H1 (cell line): Measurements from ENCODE around the gene KLHL14. TPM values are rescaled to one million over a fixed set of nuclear protein-coding genes. Genes with fewer than 3 reads are reported as not detected.

Experiments
- CTCF ChIA-PET: fragments of 300-600 bp; sonication (Branson Sonifier 250); formaldehyde crosslinking; loops from one replicate; lab custom pipeline; 2021; ENCODE audit not compliant: partially characterized antibody; lab: Charles Lee
- POLR2A ChIA-PET: fragments of 300-600 bp; sonication (Branson Sonifier 250); formaldehyde crosslinking; loops from one replicate; lab custom pipeline; 2021; ENCODE audit warnings: inconsistent platforms; ENCODE audit not compliant: partially characterized antibody; lab: Charles Lee
- DNase-seq, 2 experiments: peaks; one replicate each; pipeline versions ENCODE4 v3.0.0 to v3.0.0-alpha.2; 2010 to 2022; ENCODE audit warnings: low spot score in 2 of 2, low read depth in 1 of 2, mixed read lengths in 1 of 2
- FAIRE-seq: peaks from 2 replicates; lab custom pipeline; 2011; peaks lifted over from hg19 to GRCh38; lab: Jason Lieb, UNC
- H2AFZ ChIP-seq: 2 replicates; pipeline ENCODE4 v1.8.1; 2012; ENCODE audit warnings: low read length, inconsistent platforms
- H2AK5ac ChIP-seq: 2 replicates; pipeline ENCODE4 v1.6.1; 2013; ENCODE audit warnings: low read depth, low read length
- H2BK120ac ChIP-seq: replicated peaks from 2 replicates; pipeline ENCODE3; 2013; ENCODE audit warnings: low read depth, low read length, inconsistent platforms
- H2BK12ac ChIP-seq: 2 replicates; pipeline ENCODE4 v1.6.1; 2013; ENCODE audit warnings: low read depth, low read length
- H2BK15ac ChIP-seq: 2 replicates; pipeline ENCODE4 v1.6.1; 2013; ENCODE audit warnings: low read length
- H2BK20ac ChIP-seq: 2 replicates; pipeline ENCODE4 v1.6.1; 2013; ENCODE audit warnings: low read length
- H2BK5ac ChIP-seq: 2 replicates; pipeline ENCODE4 v1.6.1; 2013; ENCODE audit warnings: low read depth, low read length
- H3K14ac ChIP-seq: 2 replicates; pipeline ENCODE4 v1.6.1; 2013; ENCODE audit warnings: inconsistent platforms; ENCODE audit not compliant: insufficient read length
- H3K18ac ChIP-seq: 2 replicates; pipeline ENCODE4 v1.6.1; 2013; ENCODE audit warnings: low read length; ENCODE audit errors: extremely low read depth
- H3K23ac ChIP-seq: 2 replicates; pipeline ENCODE4 v1.6.1; 2013; ENCODE audit warnings: inconsistent platforms; ENCODE audit not compliant: insufficient read length
- H3K23me2 ChIP-seq: 2 replicates; pipeline ENCODE4 v1.6.1; 2013; ENCODE audit warnings: low read depth, low read length
- H3K27ac ChIP-seq: 2 replicates; pipeline ENCODE4 v1.6.1; 2011; ENCODE audit warnings: low read depth, low read length, inconsistent platforms
- H3K27me3 ChIP-seq, 4 experiments: replicated peaks in 1 of 4; 1 replicate in 1 of 4; 2 replicates in 3 of 4; pipeline versions ENCODE4 v1.6.1 to v1.8.1; 2011 to 2013; ENCODE audit warnings: low read length in 3 of 4, mild to moderate bottlenecking in 3 of 4, inconsistent platforms in 2 of 4, mixed read lengths in 2 of 4, moderate library complexity in 1 of 4; ENCODE audit not compliant: control insufficient read depth in 3 of 4, insufficient read depth in 3 of 4; ENCODE audit errors: extremely low read depth in 1 of 4
- H3K36me3 ChIP-seq, 4 experiments: 2 replicates each; pipeline versions ENCODE4 v1.6.1 to v1.8.1; 2011 to 2013; ENCODE audit warnings: mild to moderate bottlenecking in 4 of 4, low read length in 3 of 4, moderate library complexity in 2 of 4, control low read depth in 1 of 4, inconsistent platforms in 1 of 4; ENCODE audit not compliant: insufficient read depth in 4 of 4, control insufficient read depth in 2 of 4
- H3K4ac ChIP-seq: replicated peaks from 2 replicates; pipeline ENCODE3; 2013; ENCODE audit warnings: low read length, low read depth, mixed read lengths, inconsistent platforms; ENCODE audit not compliant: insufficient read length
- H3K4me1 ChIP-seq, 4 experiments: replicated peaks in 1 of 4; 1 replicate in 1 of 4; 2 replicates in 3 of 4; pipeline versions ENCODE4 v1.6.1 to v1.8.1; 2011 to 2013; ENCODE audit warnings: low read length in 3 of 4, inconsistent platforms in 2 of 4, mixed read lengths in 1 of 4; ENCODE audit not compliant: insufficient read depth in 4 of 4, control insufficient read depth in 3 of 4
- H3K4me2 ChIP-seq, 2 experiments: 2 replicates each; pipeline versions ENCODE4 v1.6.1 to v1.8.1; 2011 to 2013; ENCODE audit warnings: low read depth in 2 of 2, low read length in 2 of 2, control low read depth in 1 of 2, inconsistent platforms in 1 of 2, mild to moderate bottlenecking in 1 of 2; ENCODE audit not compliant: insufficient read depth in 1 of 2
- H3K4me3 ChIP-seq, 4 experiments: fragments of 200-600, 300-600 bp in 1 of 4; sonication (generic), shearing (Covaris generic), sonication (Bioruptor Twin) in 1 of 4; 2 replicates each; pipeline versions ENCODE4 v1.5.1 to v1.8.1; 2011 to 2016; ENCODE audit warnings: low read length in 4 of 4, low read depth in 3 of 4, control low read depth in 2 of 4, inconsistent platforms in 2 of 4, mild to moderate bottlenecking in 2 of 4, mixed read lengths in 1 of 4, moderate library complexity in 1 of 4; ENCODE audit not compliant: insufficient read depth in 2 of 4; ENCODE audit errors: extremely low read depth in 1 of 4
- H3K56ac ChIP-seq: replicated peaks from 2 replicates; pipeline ENCODE3; 2013; ENCODE audit warnings: low read depth, mild to moderate bottlenecking, mixed read lengths, low read length, inconsistent platforms; ENCODE audit not compliant: insufficient read length
- H3K79me1 ChIP-seq: 2 replicates; pipeline ENCODE4 v1.6.1; 2013; ENCODE audit warnings: low read depth, low read length, control low read depth
- H3K79me2 ChIP-seq, 2 experiments: 2 replicates each; pipeline versions ENCODE4 v1.6.1 to v1.8.1; 2012 to 2013; ENCODE audit warnings: low read length in 2 of 2, mild to moderate bottlenecking in 2 of 2, inconsistent platforms in 1 of 2; ENCODE audit not compliant: insufficient read depth in 2 of 2, control insufficient read depth in 1 of 2
- H3K9ac ChIP-seq, 4 experiments: replicated peaks in 1 of 4; 1 replicate in 1 of 4; 2 replicates in 3 of 4; pipeline versions ENCODE4 v1.6.1 to v1.8.1; 2011 to 2013; ENCODE audit warnings: low read depth in 3 of 4, low read length in 3 of 4, control low read depth in 2 of 4, mild to moderate bottlenecking in 2 of 4, moderate library complexity in 2 of 4, inconsistent platforms in 1 of 4; ENCODE audit errors: extremely low read depth in 1 of 4
- H3K9me3 ChIP-seq, 2 experiments: 2 replicates each; pipeline versions ENCODE4 v1.6.1 to v1.8.1; 2012 to 2013; ENCODE audit warnings: mild to moderate bottlenecking in 2 of 2, moderate library complexity in 2 of 2, control low read depth in 1 of 2, inconsistent platforms in 1 of 2, low read depth in 1 of 2, low read length in 1 of 2, mixed read lengths in 1 of 2; ENCODE audit not compliant: insufficient read depth in 2 of 2
- H4K20me1 ChIP-seq, 2 experiments: replicated peaks in 1 of 2; 2 replicates each; pipeline versions ENCODE3 to v1.8.1; 2011 to 2013; ENCODE audit warnings: inconsistent platforms in 2 of 2, low read length in 2 of 2, mild to moderate bottlenecking in 1 of 2; ENCODE audit not compliant: insufficient read depth in 2 of 2, control insufficient read depth in 1 of 2
- H4K5ac ChIP-seq: 2 replicates; pipeline ENCODE4 v1.6.1; 2013; ENCODE audit warnings: low read length, low read depth, mixed read lengths, inconsistent platforms; ENCODE audit not compliant: insufficient read length
- H4K8ac ChIP-seq: 2 replicates; pipeline ENCODE4 v1.8.0; 2013; ENCODE audit warnings: mild to moderate bottlenecking, moderate library complexity, low read length, inconsistent platforms; ENCODE audit not compliant: insufficient read depth; ENCODE audit errors: extremely low read depth
- H4K91ac ChIP-seq: replicated peaks from 2 replicates; pipeline ENCODE3; 2013; ENCODE audit warnings: low read length, mixed read lengths, inconsistent platforms; ENCODE audit not compliant: insufficient read length
- CHD1 ChIP-seq: IDR thresholded peaks from 2 replicates; pipeline ENCODE4 v1.6.1; 2012; ENCODE audit warnings: low read depth, low read length, improper control_type of control experiment
- E2F6 ChIP-seq: IDR thresholded peaks from 2 replicates; pipeline ENCODE4 v1.6.1; 2012; ENCODE audit warnings: inconsistent platforms
- POLR2AphosphoS5 ChIP-seq: IDR thresholded peaks from 2 replicates; pipeline ENCODE4 v1.6.1; 2011; ENCODE audit warnings: low read depth, low read length
- RXRA ChIP-seq: IDR thresholded peaks from 2 replicates; pipeline ENCODE4 v1.6.1; 2011; ENCODE audit warnings: low read depth, mild to moderate bottlenecking, low read length, moderate library complexity; ENCODE audit not compliant: insufficient read depth
- TAF7 ChIP-seq: optimal IDR thresholded peaks from 2 replicates; pipeline ENCODE3; 2011; ENCODE audit warnings: low read depth, mild to moderate bottlenecking, inconsistent platforms, low read length, moderate library complexity, borderline replicate concordance
- WGBS, 2 experiments: shearing (Covaris generic) in 1 of 2; methylation state at CpG; one replicate each; pipeline versions ENCODE4 v1.1.6 to v1.1.7; 2013 to 2015; ENCODE audit warnings: low lambda C conversion rate in 2 of 2, mixed read lengths in 2 of 2, inconsistent platforms in 1 of 2, low coverage in 1 of 2, missing lambda C conversion rate in 1 of 2; ENCODE audit not compliant: insufficient replicate concordance in 2 of 2, insufficient coverage in 1 of 2, insufficient read length in 1 of 2; ENCODE audit errors: extremely low coverage in 1 of 2, missing lambda C conversion rate in 1 of 2; 5-methylcytosine and 5-hydroxymethylcytosine counted together
- polyA plus RNA-seq, 7 experiments: library from polyadenylated mRNA; depleted of rRNA in 3 of 7; stranded (reverse) in 5 of 7; unstranded in 2 of 7; fragments of >200 nt in 5 of 7; fragments of 200-250 nt in 2 of 7; gene quantifications; 1 replicate in 5 of 7; 2 replicates in 1 of 7; 4 replicates in 1 of 7; pipeline versions ENCODE4 v1.2.1 to v1.2.3, GENCODE V29; 2011 to 2013; ENCODE audit warnings: missing spikeins in 2 of 7, mixed read lengths in 2 of 7
- total RNA-seq: library from RNA; stranded (reverse); fragmentation: NEBNext Ultra II Directional; extraction: Animal tissue kit (Norgen Biotek cat#: 25700); gene quantifications from 2 replicates; pipeline ENCODE4 v1.2.1, GENCODE V29; 2021

The KLHL14 gene
- total and polyA plus RNA-seq, 2 of the 8 experiments (the other 6 are each of a cell fraction or from before 2014, with no cell fraction given): 1.1 to 1.2 TPM

- CTCF ChIA-PET: no interaction called here
- Histone ChIP-seq H2BK20ac (no peak overlapping the region), H4K5ac (no peak overlapping the region), H3K79me2 (no peaks in the 10 kb centered on the region), H3K4ac (no peak overlapping the region), H3K27ac (no peak overlapping the region), H3K14ac (no peak overlapping the region), H4K20me1 (no peaks in the 10 kb centered on the region), H3K18ac (no peak overlapping the region), H3K4me3 (no peak overlapping the region), H3K9me3 (no peaks in the 10 kb centered on the region), H3K4me2 (no peak overlapping the region), H3K23ac (no peak overlapping the region), H3K9ac (no peak overlapping the region), H4K91ac (no peak overlapping the region), H2BK15ac (no peak overlapping the region), H3K27me3 (peaks cover 2 to 10% (median 9%) of the 10 kb centered on the region in 4 experiments), H2BK5ac (no peak overlapping the region), H3K79me1 (no peaks in the 10 kb centered on the region), H3K36me3 (no peaks in the 10 kb centered on the region), H4K8ac (no peak overlapping the region), H3K56ac (no peak overlapping the region), H2AK5ac (no peak overlapping the region), H2BK120ac (no peak overlapping the region), H2BK12ac (no peak overlapping the region), H3K4me1 (peaks cover 6 to 16% (median 7%) of the 10 kb centered on the region in 4 experiments), H2AFZ (no peak overlapping the region), H3K23me2 (peaks cover 3% of the 10 kb centered on the region; the same call in 1 of the 2 replicates)
- POLR2A ChIA-PET: no interaction called here
- no peak for FAIRE-seq
- TF ChIP-seq E2F6: no peak
- TF ChIP-seq TAF7: no peak
- no peak for TF ChIP-seq RXRA
- TF ChIP-seq POLR2AphosphoS5: no peak
- no peak for TF ChIP-seq CHD1
- WGBS, 2 experiments: 95% methylated on average over 3 of the region's 3 CpGs; no CpG with 5 or more reads in 1 of the 2 experiments
- no peak for DNase-seq
Measured at GRCh38 chr18:32764611-32765244, 8.1 kb downstream of the KLHL14 start.
